BJ (cell line): Measurements from ENCODE around the gene PRDM10. TPM values are rescaled to one million over a fixed set of nuclear protein-coding genes. Genes with fewer than 3 reads are reported as not detected.

Experiments
- CTCF ChIA-PET: fragments of 350-600 bp; formaldehyde crosslinking; extraction: SDS; loops from one replicate; lab custom pipeline; 2021; ENCODE audit warnings: antibody characterized with exemption, inconsistent platforms; lab: Yijun Ruan, JAX
- POLR2A ChIA-PET: fragments of 300-600 bp; sonication (Branson Sonifier 250); formaldehyde crosslinking; extraction: SDS; loops from one replicate; lab custom pipeline; 2021; ENCODE audit warnings: antibody characterized with exemption; lab: Charles Lee
- DNase-seq: peaks from one replicate; pipeline ENCODE4 v3.0.0-alpha.2; 2011; ENCODE audit warnings: low read depth
- H3K27me3 ChIP-seq: 2 replicates; pipeline ENCODE4 v1.6.0; 2011; ENCODE audit warnings: low read length; ENCODE audit not compliant: control insufficient read depth, insufficient read depth
- H3K36me3 ChIP-seq: 2 replicates; pipeline ENCODE4 v1.5.1; 2011; ENCODE audit warnings: low read length; ENCODE audit not compliant: control insufficient read depth, insufficient read depth
- H3K4me3 ChIP-seq: 2 replicates; pipeline ENCODE4 v1.5.1; 2011; ENCODE audit warnings: low read depth, mild to moderate bottlenecking, control low read depth, low read length
- CTCF ChIP-seq: IDR thresholded peaks from 2 replicates; pipeline ENCODE4 v1.5.1; 2011; ENCODE audit warnings: low read depth, mild to moderate bottlenecking, control low read depth, inconsistent platforms, low read length, moderate library complexity; ENCODE audit not compliant: insufficient read depth
- polyA plus RNA-seq: library from polyadenylated mRNA; depleted of rRNA; stranded (reverse); fragments of >200 nt; gene quantifications from 2 replicates; pipeline ENCODE4 v1.2.3, GENCODE V29; 2011

PRDM10 gene
- polyA plus RNA-seq, 1 experiment = 5.5 TPM

- no peak overlapping the region for H3K4me3 ChIP-seq
- H3K27me3 ChIP-seq = no peaks in the 10 kb centered on the region
- POLR2A ChIA-PET = no interaction called here
- DNase-seq = no peak
- CTCF ChIA-PET = interaction anchor here (0.7 kb wide), 1 partner anchor 32 kb away, joined by 3 read pairs; no protein-coding TSS in a partner anchor
- H3K36me3 ChIP-seq = peaks cover 3% of the 10 kb centered on the region; the same call in 1 of the 2 replicates
- TF ChIP-seq CTCF = no peak
Measured at GRCh38 chr11:129946965-129947364, 55.7 kb downstream of the PRDM10 start.

- no peak for DNase-seq
- POLR2A ChIA-PET = no interaction called here
Measured at GRCh38 chr11:129946256-129946655, 56.4 kb downstream of the PRDM10 start.

GRCh38 chr11:129945373-129945772 lies 57.3 kb downstream of the PRDM10 start:
- Histone ChIP-seq H3K27me3 (no peaks in the 10 kb centered on the region), H3K4me3 (no peak overlapping the region), H3K36me3 (peaks cover 3% of the 10 kb centered on the region; the same call in 1 of the 2 replicates)
- no peak for TF ChIP-seq CTCF
- ChIA-PET POLR2A (no interaction called here), CTCF (interaction anchor here (0.8 kb wide), 1 partner anchor 8 kb away, joined by 3 read pairs; no protein-coding TSS in a partner anchor)
- DNase-seq = no peak

More at GRCh38 chr11:129946256-129946655, 56.4 kb downstream of the PRDM10 start:
- TF ChIP-seq CTCF = no peak
- CTCF ChIA-PET = interaction anchor here (0.7 to 0.8 kb wide), 2 partner anchors 9 to 33 kb away, joined by 3 read pairs; no protein-coding TSS in a partner anchor
- Histone ChIP-seq H3K36me3 (peaks cover 3% of the 10 kb centered on the region; the same call in 1 of the 2 replicates), H3K4me3 (no peak overlapping the region), H3K27me3 (no peaks in the 10 kb centered on the region)

GRCh38 chr11:129944696-129945095 lies 57.9 kb downstream of the PRDM10 start:
- ChIA-PET POLR2A (no interaction called here), CTCF (no interaction called here)
- peaks cover 3% of the 10 kb centered on the region; the same call in 1 of the 2 replicates for H3K36me3 ChIP-seq
- no peak for TF ChIP-seq CTCF
- no peak for DNase-seq
- no peaks in the 10 kb centered on the region for H3K27me3 ChIP-seq
- H3K4me3 ChIP-seq = no peak overlapping the region

- no peak for DNase-seq
- ChIA-PET POLR2A (no interaction called here), CTCF (no interaction called here)
- no peak for TF ChIP-seq CTCF
- H3K27me3 ChIP-seq = no peaks in the 10 kb centered on the region
- peaks cover 3% of the 10 kb centered on the region; the same call in 1 of the 2 replicates for H3K36me3 ChIP-seq
- H3K4me3 ChIP-seq = no peak overlapping the region
Measured at GRCh38 chr11:129943036-129943435, 59.6 kb downstream of the PRDM10 start.
